NCI-H2196 (cell line): Measurements from ENCODE around the gene SSU72.

ENCODE experiments used
- DNase-seq: peaks from one replicate; lab custom pipeline; 2025; ENCODE audit not compliant: unreplicated experiment; lab: John Stamatoyannopoulos, UW

Gene SSU72

GRCh38 chr1:1574721-1575537 is at the start of gene SSU72:
Gene SSU72 (minus strand): TSS chr1:1574863. CDS start chr1:1574557, 306 bp downstream.
- DNase-seq = peak; percentile 93

GRCh38 chr1:1623631-1624442 is 49.2 kb upstream of the SSU72 start:
- no peak for DNase-seq

GRCh38 chr1:1623181-1623630 is 48.5 kb upstream of the SSU72 start:
- DNase-seq = no peak

- DNase-seq = no peak
These were observed 48.1 kb upstream of the SSU72 start for GRCh38 chr1:1622788-1623094.

GRCh38 chr1:1622010-1622787 is 47.5 kb upstream of the SSU72 start:
- DNase-seq = no peak

- DNase-seq = no peak
These were observed 46.7 kb upstream of the SSU72 start for GRCh38 chr1:1621173-1622009.

- DNase-seq = no peak
These were observed 45.9 kb upstream of the SSU72 start for GRCh38 chr1:1620433-1621139.

GRCh38 chr1:1619917-1620361 is 45.3 kb upstream of the SSU72 start:
- no peak for DNase-seq

GRCh38 chr1:1618396-1619068 is 43.9 kb upstream of the SSU72 start:
- no peak for DNase-seq

GRCh38 chr1:1617925-1618324 is 43.3 kb upstream of the SSU72 start:
- no peak for DNase-seq

GRCh38 chr1:1617516-1617915 is 42.9 kb upstream of the SSU72 start:
- DNase-seq = no peak

GRCh38 chr1:1616838-1617237 is 42.2 kb upstream of the SSU72 start:
- DNase-seq = no peak

GRCh38 chr1:1616045-1616790 is 41.6 kb upstream of the SSU72 start:
- DNase-seq = no peak

- DNase-seq = peak; percentile 99
These were observed 40.8 kb upstream of the SSU72 start, which contains the start of gene MIB2 for GRCh38 chr1:1615256-1616044. Gene MIB2 (plus strand): TSS chr1:1615500. CDS start chr1:1623453, 7,953 bp downstream.

GRCh38 chr1:1614954-1615255 is 40.2 kb upstream of the SSU72 start:
- DNase-seq = no peak

- DNase-seq = no peak
These were observed 39.7 kb upstream of the SSU72 start for GRCh38 chr1:1614204-1614953.

- no peak for DNase-seq
These were observed 38.9 kb upstream of the SSU72 start for GRCh38 chr1:1613509-1614082.
